B cell (primary cell): Measurements from ENCODE around the gene ACOT4. TPM values are rescaled to one million over a fixed set of nuclear protein-coding genes. Genes with fewer than 3 reads are reported as not detected.
A peak's percentile ranks its signal among the peaks of the same experiment; 100 is the strongest.
"Not testable (repeated sequence)": the region's sequence is repeated elsewhere in the genome, so short reads cannot be mapped to it uniquely, and the experiment has no call there.

Source experiments
- ATAC-seq: fragments of 200-7000 bp; cut with Tn5 transposase; one replicate; pipeline ENCODE4 v1.10.0; 2021; ENCODE audit warnings: low read depth, mild to moderate bottlenecking, moderate number of reproducible peaks, moderate library complexity
- CTCF ChIA-PET: fragments of 350-600 bp; sonication (Branson Sonifier 250); formaldehyde crosslinking; loops from one replicate; lab custom pipeline; 2021; ENCODE audit warnings: antibody characterized with exemption, inconsistent platforms; lab: Charles Lee
- POLR2A ChIA-PET: fragments of 350-600 bp; sonication (Branson Sonifier 250); formaldehyde crosslinking; loops from one replicate; lab custom pipeline; 2021; ENCODE audit warnings: antibody characterized with exemption; lab: Charles Lee
- DNase-seq: peaks from one replicate; pipeline ENCODE4 v3.0.0; 2013
- H2AFZ ChIP-seq: 2 replicates; pipeline ENCODE4 v1.6.1; 2012; ENCODE audit warnings: mild to moderate bottlenecking, low read depth, low read length; ENCODE audit not compliant: insufficient read depth, poor library complexity, severe bottlenecking
- H3K27ac ChIP-seq, 2 donors: 1 replicate in 1 of 2; 2 replicates in 1 of 2; pipeline ENCODE4 v1.5.1; 2012 to 2013; ENCODE audit warnings: low read length in 2 of 2, mild to moderate bottlenecking in 2 of 2, moderate library complexity in 1 of 2
- H3K27me3 ChIP-seq, 4 experiments: fragments of 200-600 bp in 1 of 4; sonication (generic) in 1 of 4; replicated peaks in 1 of 4; 1 replicate in 2 of 4; 2 replicates in 2 of 4; pipeline versions ENCODE4 v1.6.1 to v1.7.0; 2013 to 2016; ENCODE audit warnings: low read length in 3 of 4, mild to moderate bottlenecking in 2 of 4, mixed read lengths in 1 of 4, moderate library complexity in 1 of 4; ENCODE audit not compliant: insufficient read depth in 4 of 4, control insufficient read depth in 3 of 4; ENCODE audit errors: control extremely low read depth in 1 of 4
- H3K36me3 ChIP-seq, 2 experiments: replicated peaks in 1 of 2; 1 replicate in 1 of 2; 2 replicates in 1 of 2; pipeline versions ENCODE4 v1.6.1 to v1.7.1; 2013; ENCODE audit warnings: low read length in 1 of 2; ENCODE audit not compliant: insufficient read depth in 2 of 2, control insufficient read depth in 1 of 2; ENCODE audit errors: control extremely low read depth in 1 of 2, extremely low read depth in 1 of 2
- H3K4me1 ChIP-seq, 2 donors: fragments of 200-600 bp in 1 of 2; sonication (generic) in 1 of 2; 1 replicate in 1 of 2; 2 replicates in 1 of 2; pipeline versions ENCODE4 v1.5.1 to v1.6.1; 2013 to 2017; ENCODE audit warnings: low read length in 2 of 2; ENCODE audit not compliant: control insufficient read depth in 2 of 2, insufficient read depth in 2 of 2
- H3K4me2 ChIP-seq: replicated peaks from 2 replicates; pipeline ENCODE3; 2012; ENCODE audit warnings: mild to moderate bottlenecking, low read depth, low read length; ENCODE audit not compliant: poor library complexity, severe bottlenecking
- H3K4me3 ChIP-seq, 5 experiments: fragments of 200-600 bp in 1 of 5; sonication (generic) in 1 of 5; 1 replicate in 3 of 5; 2 replicates in 2 of 5; pipeline versions ENCODE4 v1.5.1 to v1.7.0; 2011 to 2016; ENCODE audit warnings: low read length in 4 of 5, mild to moderate bottlenecking in 4 of 5, low read depth in 2 of 5, control low read depth in 1 of 5, moderate library complexity in 1 of 5; ENCODE audit not compliant: insufficient read depth in 1 of 5; ENCODE audit errors: control extremely low read depth in 1 of 5, extremely low read depth in 1 of 5
- H3K79me2 ChIP-seq: fragments of 200-600 bp; sonication (generic); one replicate; pipeline ENCODE4 v1.6.0; 2016; ENCODE audit warnings: low read length; ENCODE audit not compliant: control insufficient read depth, insufficient read depth
- H3K9ac ChIP-seq: fragments of 200-600 bp; sonication (generic); 2 replicates; pipeline ENCODE4 v1.6.1; 2017; ENCODE audit warnings: mild to moderate bottlenecking, low read length, moderate library complexity
- H3K9me3 ChIP-seq, 3 donors: one replicate each; pipeline versions ENCODE4 v1.6.1 to v1.7.1; 2013; ENCODE audit warnings: low read length in 2 of 3; ENCODE audit not compliant: control insufficient read depth in 2 of 3, insufficient read depth in 1 of 3; ENCODE audit errors: control extremely low read depth in 1 of 3
- H4K20me1 ChIP-seq: 2 replicates; pipeline ENCODE4 v1.6.0; 2012; ENCODE audit warnings: mild to moderate bottlenecking, low read length; ENCODE audit not compliant: insufficient read depth, control insufficient read depth, poor library complexity, severe bottlenecking
- H3K27ac Mint-ChIP-seq: one replicate; pipeline ENCODE4 v1.8.0; 2021; ENCODE audit warnings: mixed read lengths
- H3K27me3 Mint-ChIP-seq: one replicate; pipeline ENCODE4 v1.8.0; 2021; ENCODE audit warnings: mixed read lengths
- H3K4me1 Mint-ChIP-seq: one replicate; pipeline ENCODE4 v1.8.0; 2021; ENCODE audit warnings: mixed read lengths
- H3K4me3 Mint-ChIP-seq: one replicate; pipeline ENCODE4 v1.8.0; 2021; ENCODE audit warnings: mixed read lengths
- H3K9me3 Mint-ChIP-seq: one replicate; pipeline ENCODE4 v1.8.0; 2022; ENCODE audit warnings: mixed read lengths; ENCODE audit not compliant: insufficient read depth
- EZH2 ChIP-seq: IDR thresholded peaks from 2 replicates; pipeline ENCODE4 v1.6.1; 2012; ENCODE audit warnings: borderline replicate concordance, low read depth, mild to moderate bottlenecking, moderate library complexity, low read length; ENCODE audit not compliant: insufficient read depth, poor library complexity, severe bottlenecking
- WGBS: methylation state at CpG from one replicate; pipeline ENCODE4 v1.1.5; 2013; ENCODE audit warnings: missing lambda C conversion rate; ENCODE audit not compliant: insufficient coverage; 5-methylcytosine and 5-hydroxymethylcytosine counted together
- intact Hi-C: fragments of 100-400 bp; cut with micrococcal nuclease; formaldehyde crosslinking; loops from one replicate; pipeline ENCODE4 v1.10.0; 2022
- polyA plus RNA-seq: library from polyadenylated mRNA; depleted of rRNA; stranded (reverse); fragments of >200 nt; gene quantifications from 2 replicates; pipeline ENCODE4 v1.2.3, GENCODE V29; 2012
- total RNA-seq, 2 donors: library from RNA; stranded (reverse); fragments of 120-200 nt in 1 of 2; gene quantifications; 1 replicate in 1 of 2; 2 replicates in 1 of 2; pipeline versions ENCODE4 v1.2.3 to v1.2.4, GENCODE V29; 2013 to 2022
- TF ChIP-seq, protein P1 (sequence below): fragments of 200-600 bp; IDR thresholded peaks from one replicate; pipeline ENCODE4 v1.8.0; 2022; ENCODE audit warnings: antibody characterized with exemption, mild to moderate bottlenecking

ACOT4 gene
- total and polyA plus RNA-seq, 2 donors (not counting 1 experiment from before 2014, with no cell fraction given) = 0.19 to 0.42 TPM

DNA sequence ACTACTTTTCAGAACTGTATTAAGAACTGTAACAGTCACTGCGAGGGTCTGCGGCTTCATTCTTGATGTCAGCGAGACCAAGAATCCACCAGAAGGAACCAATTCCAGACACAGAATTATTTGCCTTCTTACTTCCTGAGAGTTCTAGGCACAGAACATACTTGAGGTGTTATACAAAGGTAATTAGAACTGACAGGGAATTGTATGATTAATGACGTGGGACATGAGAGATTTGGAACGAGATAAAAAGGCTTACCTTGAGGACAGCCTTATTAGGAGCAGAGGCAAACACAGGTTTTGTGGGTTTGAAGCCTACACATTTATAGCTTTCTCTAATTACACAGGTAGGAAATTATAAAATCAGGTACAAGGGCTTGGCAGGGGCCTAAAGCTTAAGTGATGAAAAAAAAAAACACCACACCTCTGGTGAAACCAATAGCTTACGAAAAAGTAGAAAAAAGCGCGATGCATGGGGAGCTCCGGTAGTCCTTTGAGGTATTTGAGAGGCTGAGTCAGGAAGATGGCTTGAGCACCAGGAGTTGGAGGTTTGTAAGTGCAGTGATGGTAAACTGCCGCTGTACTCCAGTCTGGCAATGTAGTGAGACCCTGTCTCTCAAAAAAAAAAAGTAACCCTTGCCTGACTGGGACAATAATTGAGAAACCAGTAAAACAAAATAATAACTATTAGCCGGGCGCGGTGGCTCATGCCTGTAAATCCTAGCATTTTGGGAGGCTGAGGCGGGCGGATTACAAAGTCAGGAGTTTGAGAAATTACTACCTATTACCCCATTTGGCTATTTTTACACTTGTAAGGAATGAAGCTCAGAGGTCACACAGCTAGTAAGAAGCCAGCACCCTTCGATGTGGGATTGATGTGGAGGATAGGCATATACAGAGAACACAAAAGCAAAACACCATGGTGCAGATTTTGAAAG lies 23.5 kb upstream of the ACOT4 start:
- Histone ChIP-seq H3K79me2 (peaks cover 20% of the 10 kb centered on the region), H3K9ac (peak overlapping the region; percentile 68), H2AFZ (peak overlapping the region; percentile 78), H3K27ac (peak overlapping the region in 1 of 2 donors; percentile 68), H3K4me3 (peak overlapping the region; percentile 59 to 70 (median 66)), H3K36me3 (no peaks in the 10 kb centered on the region), H3K4me1 (peaks cover 19 to 32% of the 10 kb centered on the region in 2 donors), H3K4me2 (peak overlapping the region; percentile 83), H4K20me1 (no peaks in the 10 kb centered on the region), H3K9me3 (peaks cover 0 to 4% (median 0%) of the 10 kb centered on the region in 3 donors), H3K27me3 (no peaks in the 10 kb centered on the region)
- Mint-ChIP-seq H3K27me3 (no peaks in the 10 kb centered on the region), H3K4me1 (peaks cover 38% of the 10 kb centered on the region), H3K27ac (peak overlapping the region; percentile 94), H3K4me3 (peak overlapping the region; percentile 92), H3K9me3 (no peaks in the 10 kb centered on the region)
- ATAC-seq = no peak
- TF ChIP-seq, protein P1, sequence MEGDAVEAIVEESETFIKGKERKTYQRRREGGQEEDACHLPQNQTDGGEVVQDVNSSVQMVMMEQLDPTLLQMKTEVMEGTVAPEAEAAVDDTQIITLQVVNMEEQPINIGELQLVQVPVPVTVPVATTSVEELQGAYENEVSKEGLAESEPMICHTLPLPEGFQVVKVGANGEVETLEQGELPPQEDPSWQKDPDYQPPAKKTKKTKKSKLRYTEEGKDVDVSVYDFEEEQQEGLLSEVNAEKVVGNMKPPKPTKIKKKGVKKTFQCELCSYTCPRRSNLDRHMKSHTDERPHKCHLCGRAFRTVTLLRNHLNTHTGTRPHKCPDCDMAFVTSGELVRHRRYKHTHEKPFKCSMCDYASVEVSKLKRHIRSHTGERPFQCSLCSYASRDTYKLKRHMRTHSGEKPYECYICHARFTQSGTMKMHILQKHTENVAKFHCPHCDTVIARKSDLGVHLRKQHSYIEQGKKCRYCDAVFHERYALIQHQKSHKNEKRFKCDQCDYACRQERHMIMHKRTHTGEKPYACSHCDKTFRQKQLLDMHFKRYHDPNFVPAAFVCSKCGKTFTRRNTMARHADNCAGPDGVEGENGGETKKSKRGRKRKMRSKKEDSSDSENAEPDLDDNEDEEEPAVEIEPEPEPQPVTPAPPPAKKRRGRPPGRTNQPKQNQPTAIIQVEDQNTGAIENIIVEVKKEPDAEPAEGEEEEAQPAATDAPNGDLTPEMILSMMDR = no peak
- TF ChIP-seq EZH2 = no peak
- intact Hi-C loops = loop anchor here (2.0 to 5.0 kb wide), 2 partner anchors 76 to 77 kb away; partner anchors contain the start of genes DNAL1 and RIOX1
- WGBS = 100% methylated on average over 3 of the region's 16 CpGs
- CTCF ChIA-PET = interaction anchor here (0.6 to 4.4 kb wide), 6 partner anchors 27 to 161 kb away, joined by 3 to 44 read pairs (median 5); partner anchors contain the start of gene ACOT6
- POLR2A ChIA-PET = interaction anchor here (0.6 to 1.6 kb wide), 3 partner anchors 29 to 108 kb away, joined by 3 to 4 read pairs (median 3); partner anchors contain the start of gene RIOX1
- no peak for DNase-seq

DNA sequence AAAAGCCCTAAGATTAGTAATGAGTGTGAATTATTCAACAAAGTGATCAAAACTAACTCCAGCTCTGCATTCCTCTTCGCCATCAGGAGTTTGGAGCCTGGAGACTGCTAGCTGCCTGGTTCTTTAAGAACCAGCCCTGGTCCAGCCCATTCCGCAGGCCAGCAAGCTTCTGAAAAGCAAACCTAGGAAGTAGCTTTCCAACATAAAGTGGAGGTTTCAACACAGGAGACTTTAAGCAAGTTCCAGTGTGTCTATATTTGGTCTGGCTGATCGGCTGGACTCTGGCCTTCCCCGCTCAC lies 22.8 kb upstream of the ACOT4 start:
- Histone ChIP-seq H3K4me2 (peak overlapping the region; percentile 83), H2AFZ (peak overlapping the region; percentile 78), H3K27ac (peak overlapping the region; percentile 68 to 71), H3K4me1 (peaks cover 19 to 32% of the 10 kb centered on the region in 2 donors), H3K79me2 (peaks cover 20% of the 10 kb centered on the region), H3K9ac (peak overlapping the region; percentile 68), H3K4me3 (peak overlapping the region; percentile 59 to 70 (median 66))
- H4K20me1 ChIP-seq, H3K9me3 ChIP-seq, DNase-seq, ATAC-seq, H3K27me3 Mint-ChIP-seq, H3K9me3 Mint-ChIP-seq, H3K27me3 ChIP-seq, H3K36me3 ChIP-seq: not testable (repeated sequence)
- H3K4me3 Mint-ChIP-seq = peak overlapping the region; percentile 92
- 33% methylated on average over 3 of the region's 4 CpGs for WGBS
- ChIA-PET CTCF (interaction anchor here (1.1 to 4.4 kb wide), 4 partner anchors 44 to 160 kb away, joined by 5 to 44 read pairs (median 10); partner anchors contain the start of gene ACOT6), POLR2A (interaction anchor here (0.6 to 1.6 kb wide), 2 partner anchors 78 to 109 kb away, joined by 3 to 4 read pairs; partner anchors contain the start of gene RIOX1)
- intact Hi-C loops = loop anchor here (1.0 to 5.0 kb wide), 4 partner anchors 43 to 77 kb away; partner anchors contain the start of genes ACOT6, DNAL1 and RIOX1
- peaks cover 38% of the 10 kb centered on the region for H3K4me1 Mint-ChIP-seq
- H3K27ac Mint-ChIP-seq = peak overlapping the region; percentile 94
